K562 (cell line): ENCODE measurements around the gene COL23A1. TPM values are rescaled to one million over a fixed set of nuclear protein-coding genes. Genes with fewer than 3 reads are reported as not detected.

Experiments
- DPF2 ChIP-seq: fragments of 450-650 bp; IDR thresholded peaks from 2 replicates; pipeline ENCODE4 v1.6.1; 2016
- L3MBTL2 ChIP-seq: fragments of 450-650 bp; IDR thresholded peaks from 2 replicates; pipeline ENCODE4 v1.6.1; 2016; ENCODE audit warnings: mild to moderate bottlenecking, moderate library complexity
- MTF1 ChIP-seq: fragments of 250-450 bp; sonication (Bioruptor Pico); IDR thresholded peaks from 2 replicates; pipeline ENCODE4 v1.9.0; 2021; ENCODE audit warnings: moderate library complexity, mild to moderate bottlenecking, inconsistent platforms, borderline replicate concordance
- polyA plus RNA-seq, 8 experiments: library from polyadenylated mRNA; depleted of rRNA in 4 of 8; stranded (reverse) in 5 of 8; unstranded in 3 of 8; fragments of >200 nt; fragmentation: Nextera tagmentation in 2 of 8; fragmentation: Illumina TruSeq in 1 of 8; extraction: Ambion mirVana in 2 of 8; extraction: Trizol in 1 of 8; gene quantifications; 2 replicates each; pipeline versions ENCODE4 v1.2.1 to v1.2.3, GENCODE V29; 2011 to 2014; ENCODE audit warnings: inconsistent platforms in 1 of 8, missing spikeins in 1 of 8
- total RNA-seq, 7 experiments: library from RNA; depleted of rRNA in 6 of 7; stranded (reverse); fragments of >200 nt in 6 of 7; fragmentation: Illumina TruSeq in 2 of 7; extraction: Trizol in 2 of 7; gene quantifications; 2 replicates each; pipeline versions ENCODE4 v1.2.1 to v1.2.3, GENCODE V29; 2011 to 2021; ENCODE audit warnings: low replicate concordance in 1 of 7
- TF ChIP-seq, protein P1 (sequence below): fragments of 250-450 bp; sonication (Bioruptor Pico); IDR thresholded peaks from 2 replicates; pipeline ENCODE4 v1.5.0; 2021; ENCODE audit warnings: mild to moderate bottlenecking, borderline replicate concordance
- TF ChIP-seq, protein P2 (sequence below), 2 experiments: fragments of 450-650 bp; formaldehyde crosslinking in 1 of 2; IDR thresholded peaks; 2 replicates each; pipeline versions ENCODE4 v1.4.0 to v1.6.1; 2014 to 2020; ENCODE audit warnings: mild to moderate bottlenecking in 2 of 2, borderline replicate concordance in 1 of 2, low read depth in 1 of 2

The COL23A1 gene
- total and polyA plus RNA-seq, 9 of the 15 experiments (the other 6 are each of a cell fraction or from before 2014, with no cell fraction given): 0.09 TPM; not detected in 8

DNA sequence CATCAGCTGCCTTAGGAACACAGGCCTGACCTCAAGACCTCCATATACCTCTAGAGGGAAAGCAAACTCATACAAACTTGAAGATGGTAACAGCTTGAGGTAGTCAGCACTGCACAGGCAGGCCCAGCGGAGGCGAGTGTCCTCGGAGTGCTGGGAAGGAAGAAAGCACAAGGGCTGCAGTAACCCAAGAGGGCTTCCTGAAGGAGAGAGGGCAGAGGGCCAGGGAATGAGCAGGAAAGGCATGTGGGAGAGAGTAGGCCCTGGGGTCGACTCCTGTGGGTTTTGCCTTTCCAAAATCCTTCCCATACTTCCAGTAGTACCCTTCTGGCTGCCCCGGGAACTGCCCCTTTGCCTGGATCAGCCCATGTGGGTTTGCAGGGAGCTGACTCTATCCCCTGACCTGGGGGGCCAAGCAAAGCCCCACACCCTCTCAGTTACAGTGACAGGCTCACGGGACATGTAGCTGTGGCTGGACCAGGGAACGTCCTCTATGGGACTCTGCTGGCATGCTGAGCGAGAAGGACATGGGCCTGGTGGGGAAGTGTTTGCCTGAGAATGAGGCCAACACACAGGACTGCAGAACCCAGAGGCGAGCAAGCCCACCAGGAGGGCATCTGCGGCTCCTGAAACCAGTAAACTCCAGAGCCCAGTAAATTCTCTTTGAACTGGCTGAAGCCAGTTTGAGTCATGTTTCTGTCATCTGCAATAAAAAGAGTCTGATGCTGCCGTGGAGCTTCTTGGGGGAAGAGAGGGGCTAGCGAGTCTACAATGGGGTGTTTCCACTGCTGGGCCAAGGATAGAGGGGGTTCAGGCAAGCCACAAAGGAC is 64.1 kb downstream of the COL23A1 start (continued):
- TF ChIP-seq, protein P1, sequence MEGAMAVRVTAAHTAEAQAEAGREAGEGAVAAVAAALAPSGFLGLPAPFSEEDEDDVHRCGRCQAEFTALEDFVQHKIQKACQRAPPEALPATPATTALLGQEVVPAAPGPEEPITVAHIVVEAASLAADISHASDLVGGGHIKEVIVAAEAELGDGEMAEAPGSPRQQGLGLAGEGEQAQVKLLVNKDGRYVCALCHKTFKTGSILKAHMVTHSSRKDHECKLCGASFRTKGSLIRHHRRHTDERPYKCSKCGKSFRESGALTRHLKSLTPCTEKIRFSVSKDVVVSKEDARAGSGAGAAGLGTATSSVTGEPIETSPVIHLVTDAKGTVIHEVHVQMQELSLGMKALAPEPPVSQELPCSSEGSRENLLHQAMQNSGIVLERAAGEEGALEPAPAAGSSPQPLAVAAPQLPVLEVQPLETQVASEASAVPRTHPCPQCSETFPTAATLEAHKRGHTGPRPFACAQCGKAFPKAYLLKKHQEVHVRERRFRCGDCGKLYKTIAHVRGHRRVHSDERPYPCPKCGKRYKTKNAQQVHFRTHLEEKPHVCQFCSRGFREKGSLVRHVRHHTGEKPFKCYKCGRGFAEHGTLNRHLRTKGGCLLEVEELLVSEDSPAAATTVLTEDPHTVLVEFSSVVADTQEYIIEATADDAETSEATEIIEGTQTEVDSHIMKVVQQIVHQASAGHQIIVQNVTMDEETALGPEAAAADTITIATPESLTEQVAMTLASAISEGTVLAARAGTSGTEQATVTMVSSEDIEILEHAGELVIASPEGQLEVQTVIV (CRISPR knock-in tag): no peak
- TF ChIP-seq MTF1 (CRISPR knock-in tag): no peak
- TF ChIP-seq, protein P2, sequence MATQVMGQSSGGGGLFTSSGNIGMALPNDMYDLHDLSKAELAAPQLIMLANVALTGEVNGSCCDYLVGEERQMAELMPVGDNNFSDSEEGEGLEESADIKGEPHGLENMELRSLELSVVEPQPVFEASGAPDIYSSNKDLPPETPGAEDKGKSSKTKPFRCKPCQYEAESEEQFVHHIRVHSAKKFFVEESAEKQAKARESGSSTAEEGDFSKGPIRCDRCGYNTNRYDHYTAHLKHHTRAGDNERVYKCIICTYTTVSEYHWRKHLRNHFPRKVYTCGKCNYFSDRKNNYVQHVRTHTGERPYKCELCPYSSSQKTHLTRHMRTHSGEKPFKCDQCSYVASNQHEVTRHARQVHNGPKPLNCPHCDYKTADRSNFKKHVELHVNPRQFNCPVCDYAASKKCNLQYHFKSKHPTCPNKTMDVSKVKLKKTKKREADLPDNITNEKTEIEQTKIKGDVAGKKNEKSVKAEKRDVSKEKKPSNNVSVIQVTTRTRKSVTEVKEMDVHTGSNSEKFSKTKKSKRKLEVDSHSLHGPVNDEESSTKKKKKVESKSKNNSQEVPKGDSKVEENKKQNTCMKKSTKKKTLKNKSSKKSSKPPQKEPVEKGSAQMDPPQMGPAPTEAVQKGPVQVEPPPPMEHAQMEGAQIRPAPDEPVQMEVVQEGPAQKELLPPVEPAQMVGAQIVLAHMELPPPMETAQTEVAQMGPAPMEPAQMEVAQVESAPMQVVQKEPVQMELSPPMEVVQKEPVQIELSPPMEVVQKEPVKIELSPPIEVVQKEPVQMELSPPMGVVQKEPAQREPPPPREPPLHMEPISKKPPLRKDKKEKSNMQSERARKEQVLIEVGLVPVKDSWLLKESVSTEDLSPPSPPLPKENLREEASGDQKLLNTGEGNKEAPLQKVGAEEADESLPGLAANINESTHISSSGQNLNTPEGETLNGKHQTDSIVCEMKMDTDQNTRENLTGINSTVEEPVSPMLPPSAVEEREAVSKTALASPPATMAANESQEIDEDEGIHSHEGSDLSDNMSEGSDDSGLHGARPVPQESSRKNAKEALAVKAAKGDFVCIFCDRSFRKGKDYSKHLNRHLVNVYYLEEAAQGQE (IDR thresholded peaks at IDR 0.05; ENCODE audit: borderline replicate concordance): peak; percentile 22; the same call in 1 of the 2 replicates
- TF ChIP-seq, protein P2 (CRISPR knock-in tag; IDR thresholded peaks at IDR 0.05; ENCODE audit: low read depth): no peak
- TF ChIP-seq L3MBTL2: no peak
- TF ChIP-seq DPF2: no peak
